Chondrocyte (in vitro differentiated cells): ENCODE results near the gene GRAMD4. TPM values are rescaled to one million over a fixed set of nuclear protein-coding genes. Genes with fewer than 3 reads are reported as not detected.
"Not testable (repeated sequence)": the region's sequence is repeated elsewhere in the genome, so short reads cannot be mapped to it uniquely, and the experiment has no call there.

Experiments
- DNase-seq: peaks from one replicate; pipeline ENCODE4 v3.0.0; 2021; ENCODE audit warnings: mixed read lengths, low spot score
- H3K27ac Mint-ChIP-seq: one replicate; pipeline ENCODE4 v1.8.0; 2021; ENCODE audit warnings: mild to moderate bottlenecking, moderate library complexity, mixed read lengths; ENCODE audit not compliant: unreplicated experiment
- H3K27me3 Mint-ChIP-seq: 2 replicates; pipeline ENCODE4 v1.8.0; 2021; ENCODE audit warnings: low read depth, mixed read lengths
- H3K36me3 Mint-ChIP-seq: 2 replicates; pipeline ENCODE4 v1.8.0; 2021; ENCODE audit warnings: low read depth, mixed read lengths
- H3K4me1 Mint-ChIP-seq: 2 replicates; pipeline ENCODE4 v1.8.0; 2021; ENCODE audit warnings: low read depth, mild to moderate bottlenecking, mixed read lengths
- H3K4me3 Mint-ChIP-seq: one replicate; pipeline ENCODE4 v1.8.0; 2021; ENCODE audit warnings: mild to moderate bottlenecking, moderate library complexity, mixed read lengths; ENCODE audit not compliant: unreplicated experiment
- H3K9me3 Mint-ChIP-seq: 2 replicates; pipeline ENCODE4 v1.8.0; 2021; ENCODE audit warnings: low read depth, mixed read lengths
- total RNA-seq: library from RNA; stranded (reverse); gene quantifications from 3 replicates; pipeline ENCODE4 v1.2.1, GENCODE V29; 2021
- TF ChIP-seq, protein P1 (sequence below): fragments of 200-600 bp; sonication (generic); IDR thresholded peaks from 2 replicates; pipeline ENCODE4 v1.5.0; 2021; ENCODE audit warnings: antibody characterized with exemption, mild to moderate bottlenecking, moderate library complexity

Gene GRAMD4
- total RNA-seq, 1 donor from 2014 or later, result 31.7 TPM

GRCh38 chr22:46646531-46647215, 26.5 kb downstream of the GRAMD4 start:
- no peaks in the 10 kb centered on the region for H3K9me3 Mint-ChIP-seq
- no peak for DNase-seq
- H3K27me3 Mint-ChIP-seq, result no peaks in the 10 kb centered on the region
- H3K27ac Mint-ChIP-seq, result no peak overlapping the region
- H3K4me1 Mint-ChIP-seq, result peaks cover 11% of the 10 kb centered on the region
- no peak overlapping the region for H3K4me3 Mint-ChIP-seq
- TF ChIP-seq, protein P1, sequence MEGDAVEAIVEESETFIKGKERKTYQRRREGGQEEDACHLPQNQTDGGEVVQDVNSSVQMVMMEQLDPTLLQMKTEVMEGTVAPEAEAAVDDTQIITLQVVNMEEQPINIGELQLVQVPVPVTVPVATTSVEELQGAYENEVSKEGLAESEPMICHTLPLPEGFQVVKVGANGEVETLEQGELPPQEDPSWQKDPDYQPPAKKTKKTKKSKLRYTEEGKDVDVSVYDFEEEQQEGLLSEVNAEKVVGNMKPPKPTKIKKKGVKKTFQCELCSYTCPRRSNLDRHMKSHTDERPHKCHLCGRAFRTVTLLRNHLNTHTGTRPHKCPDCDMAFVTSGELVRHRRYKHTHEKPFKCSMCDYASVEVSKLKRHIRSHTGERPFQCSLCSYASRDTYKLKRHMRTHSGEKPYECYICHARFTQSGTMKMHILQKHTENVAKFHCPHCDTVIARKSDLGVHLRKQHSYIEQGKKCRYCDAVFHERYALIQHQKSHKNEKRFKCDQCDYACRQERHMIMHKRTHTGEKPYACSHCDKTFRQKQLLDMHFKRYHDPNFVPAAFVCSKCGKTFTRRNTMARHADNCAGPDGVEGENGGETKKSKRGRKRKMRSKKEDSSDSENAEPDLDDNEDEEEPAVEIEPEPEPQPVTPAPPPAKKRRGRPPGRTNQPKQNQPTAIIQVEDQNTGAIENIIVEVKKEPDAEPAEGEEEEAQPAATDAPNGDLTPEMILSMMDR, result no peak
- peaks cover 5% of the 10 kb centered on the region for H3K36me3 Mint-ChIP-seq

- peaks cover 24% of the 10 kb centered on the region for H3K4me1 Mint-ChIP-seq
Measured at GRCh38 chr22:46648225-46648820, 28.1 kb downstream of the GRAMD4 start.

DNA sequence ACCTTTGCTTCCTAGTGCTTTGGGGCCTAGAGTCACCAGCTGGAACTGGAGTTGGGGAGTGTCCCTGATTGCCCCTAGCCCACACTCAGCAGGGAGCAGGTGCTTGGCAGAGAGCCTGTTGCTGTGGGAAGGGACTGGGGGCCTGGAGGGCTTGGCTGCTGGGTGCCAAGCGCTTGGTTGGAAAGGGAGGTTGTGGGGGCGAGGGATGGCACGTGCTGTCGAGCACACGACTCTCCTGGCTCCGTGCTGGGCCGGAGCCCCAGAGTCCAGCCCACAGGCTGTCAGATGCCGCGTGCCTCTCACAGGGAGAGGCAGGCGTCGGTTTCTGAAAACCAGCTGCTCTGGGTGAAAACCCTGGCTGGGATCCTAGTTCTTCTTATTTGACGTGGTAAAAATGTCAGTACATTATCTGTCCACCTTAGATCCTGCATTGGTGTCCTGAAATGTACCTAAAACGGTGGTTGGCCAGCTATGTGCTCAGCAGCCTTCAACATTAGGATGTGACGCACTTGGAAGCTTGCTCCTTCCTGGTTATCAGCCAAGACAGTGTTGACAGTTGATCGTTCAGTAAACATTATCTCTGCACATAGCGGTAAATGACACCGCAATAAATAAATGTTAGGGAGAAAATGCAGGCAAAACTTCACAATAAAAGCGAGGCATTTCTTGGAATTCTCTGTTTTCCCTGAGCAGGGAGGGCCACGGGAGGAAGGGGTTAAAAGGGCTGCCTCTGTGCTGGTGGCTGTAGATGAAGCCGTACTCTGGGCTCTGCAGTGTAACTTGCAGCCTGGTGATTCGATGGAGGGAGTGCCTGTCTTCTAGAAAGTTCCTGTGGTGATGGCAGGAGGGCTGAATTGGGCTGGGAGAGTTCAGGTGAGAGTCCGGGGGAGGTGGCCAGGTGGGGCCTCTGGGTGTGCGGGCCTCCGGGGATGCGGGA, 29.2 kb downstream of the GRAMD4 start:
- DNase-seq, result no peak
- TF ChIP-seq, protein P1, result no peak
- H3K27ac Mint-ChIP-seq, result no peak overlapping the region

More at GRCh38 chr22:46648225-46648820, 28.1 kb downstream of the GRAMD4 start:
- not testable (repeated sequence) for H3K27ac Mint-ChIP-seq, H3K27me3 Mint-ChIP-seq, DNase-seq, H3K9me3 Mint-ChIP-seq, H3K36me3 Mint-ChIP-seq, H3K4me3 Mint-ChIP-seq

DNA sequence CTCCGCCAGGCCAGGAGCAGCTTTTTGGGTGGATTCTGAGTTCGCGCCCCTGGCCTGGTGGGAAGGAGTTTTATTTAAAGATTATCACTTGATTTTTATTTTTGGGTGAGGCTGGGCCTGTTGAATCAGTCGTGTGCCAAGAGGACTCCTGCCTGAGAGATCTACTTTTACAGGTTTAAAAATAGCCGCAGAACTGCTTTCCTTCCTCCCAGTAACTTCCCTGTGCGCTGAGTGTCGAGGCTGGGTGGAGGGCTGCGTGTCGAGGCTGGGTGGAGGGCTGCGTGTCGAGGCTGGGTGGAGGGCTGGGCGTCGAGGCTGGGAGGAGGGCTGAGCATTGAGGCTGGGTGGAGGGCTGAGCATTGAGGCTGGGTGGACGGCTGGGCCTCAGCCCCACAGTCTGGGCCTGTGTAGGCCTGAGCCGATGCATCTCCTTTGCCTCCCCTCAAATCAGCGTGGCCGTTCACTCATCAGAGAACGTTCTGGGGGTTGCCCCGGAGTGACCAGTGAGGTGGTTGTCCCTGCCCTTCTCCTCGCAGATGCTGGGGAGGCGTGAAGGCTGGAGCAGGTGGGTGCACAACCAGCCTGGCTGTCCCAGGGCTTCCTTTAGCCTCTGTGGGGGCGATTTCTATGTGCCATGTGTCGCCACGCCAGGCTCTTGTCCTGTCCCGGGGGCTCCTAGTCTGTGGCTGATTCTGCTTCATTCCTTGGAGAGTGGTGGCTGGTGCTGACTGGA, 30.1 kb downstream of the GRAMD4 start:
- TF ChIP-seq, protein P1, result no peak
- Mint-ChIP-seq H3K27ac (no peak overlapping the region), H3K9me3 (no peaks in the 10 kb centered on the region), H3K36me3 (no peaks in the 10 kb centered on the region), H3K4me3 (no peak overlapping the region), H3K27me3 (no peaks in the 10 kb centered on the region), H3K4me1 (peaks cover 24% of the 10 kb centered on the region)
- DNase-seq, result no peak

More for the DNA sequence above, 29.2 kb downstream of the GRAMD4 start:
- Mint-ChIP-seq H3K9me3 (no peaks in the 10 kb centered on the region), H3K4me1 (peaks cover 24% of the 10 kb centered on the region), H3K4me3 (no peak overlapping the region), H3K36me3 (no peaks in the 10 kb centered on the region), H3K27me3 (no peaks in the 10 kb centered on the region)

- H3K27ac Mint-ChIP-seq, result no peak overlapping the region
- no peak overlapping the region for H3K4me3 Mint-ChIP-seq
- peaks cover 24% of the 10 kb centered on the region for H3K4me1 Mint-ChIP-seq
- TF ChIP-seq, protein P1, result no peak
- H3K27me3 Mint-ChIP-seq, result no peaks in the 10 kb centered on the region
- no peaks in the 10 kb centered on the region for H3K9me3 Mint-ChIP-seq
- H3K36me3 Mint-ChIP-seq, result no peaks in the 10 kb centered on the region
- no peak for DNase-seq
Measured at GRCh38 chr22:46651316-46651715, 31.1 kb downstream of the GRAMD4 start.
